ENCODE measurements around the gene NUDT16.

The NUDT16 gene

DNA sequence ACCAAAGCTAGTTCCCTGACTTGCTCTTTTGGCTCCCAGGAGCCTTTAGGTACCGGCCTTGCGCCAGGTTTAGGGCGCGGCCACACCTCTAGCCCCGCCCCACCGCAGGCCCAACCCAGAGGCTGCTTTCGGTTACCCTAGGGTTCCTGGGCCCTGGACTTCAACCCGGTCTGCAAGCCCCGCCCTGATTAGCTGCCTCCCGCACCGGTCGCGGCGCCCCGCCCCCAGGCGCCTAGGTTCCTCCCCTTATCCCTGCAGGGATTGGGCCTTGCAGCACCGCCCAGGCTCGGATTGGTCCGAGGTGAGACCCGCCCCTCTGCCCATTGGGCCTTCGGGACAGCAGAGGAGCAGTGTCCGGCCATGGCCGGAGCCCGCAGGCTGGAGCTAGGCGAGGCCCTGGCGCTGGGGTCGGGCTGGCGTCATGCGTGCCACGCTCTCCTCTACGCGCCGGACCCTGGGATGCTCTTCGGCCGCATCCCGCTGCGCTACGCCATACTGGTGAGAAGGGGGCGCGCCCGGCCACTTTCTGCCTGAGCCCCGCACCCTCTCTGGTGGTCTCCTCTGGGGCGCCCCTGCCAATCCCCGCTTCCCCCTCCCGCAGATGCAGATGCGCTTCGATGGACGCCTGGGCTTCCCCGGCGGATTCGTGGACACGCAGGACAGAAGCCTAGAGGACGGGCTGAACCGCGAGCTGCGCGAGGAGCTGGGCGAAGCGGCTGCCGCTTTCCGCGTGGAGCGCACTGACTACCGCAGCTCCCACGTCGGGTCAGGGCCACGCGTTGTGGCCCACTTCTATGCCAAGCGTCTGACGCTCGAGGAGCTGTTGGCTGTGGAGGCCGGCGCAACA is at the start of gene NUDT16:
Gene NUDT16, plus strand, starts transcription at position 330 of the 847 bp plus-strand sequence. Its CDS starts 31 bp downstream, at position 361.
- peak; percentile 57 to 99 (median 97) for DNase-seq

- no peak for DNase-seq
Observed at GRCh38 chr3:131338948-131339640, 42.5 kb upstream of the NUDT16 start.

DNA sequence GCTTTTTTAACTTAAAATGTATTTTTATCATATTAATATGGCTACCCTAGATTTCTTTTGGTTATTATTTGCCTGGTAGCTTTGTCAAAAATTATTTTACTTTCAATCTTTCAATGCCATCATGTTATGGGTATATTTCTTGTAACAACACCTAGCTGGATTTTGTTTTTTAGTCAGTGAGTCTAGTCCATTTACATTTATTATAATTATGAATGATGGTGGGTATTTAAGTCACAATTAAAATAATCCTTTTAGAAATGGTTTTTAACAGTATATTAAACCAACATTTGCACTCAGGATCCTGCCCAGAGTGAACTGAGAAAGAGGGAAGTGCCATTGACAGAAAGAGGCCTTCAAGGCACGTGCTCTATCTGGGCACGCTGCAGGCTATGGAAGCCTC is 39.8 kb upstream of the NUDT16 start:
- no peak for DNase-seq

DNA sequence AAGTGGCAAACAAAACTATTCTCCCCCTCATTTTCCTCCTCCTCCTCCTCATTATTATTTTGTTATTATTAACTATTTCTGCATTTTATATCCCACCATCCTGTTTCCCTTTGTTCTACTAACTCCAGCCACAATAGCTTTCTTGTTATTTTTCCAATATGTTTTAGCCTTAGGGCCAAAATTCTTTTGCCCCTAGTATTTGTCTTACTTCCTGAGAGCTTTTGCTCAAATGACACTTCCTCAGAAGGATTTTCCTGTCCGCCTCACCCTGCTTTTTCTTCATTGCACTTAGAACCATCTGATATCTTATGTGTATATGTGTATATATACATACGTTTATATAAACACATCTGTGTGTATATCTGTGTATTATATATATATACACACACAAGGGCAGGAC is 32.7 kb upstream of the NUDT16 start:
- no peak for DNase-seq

DNA sequence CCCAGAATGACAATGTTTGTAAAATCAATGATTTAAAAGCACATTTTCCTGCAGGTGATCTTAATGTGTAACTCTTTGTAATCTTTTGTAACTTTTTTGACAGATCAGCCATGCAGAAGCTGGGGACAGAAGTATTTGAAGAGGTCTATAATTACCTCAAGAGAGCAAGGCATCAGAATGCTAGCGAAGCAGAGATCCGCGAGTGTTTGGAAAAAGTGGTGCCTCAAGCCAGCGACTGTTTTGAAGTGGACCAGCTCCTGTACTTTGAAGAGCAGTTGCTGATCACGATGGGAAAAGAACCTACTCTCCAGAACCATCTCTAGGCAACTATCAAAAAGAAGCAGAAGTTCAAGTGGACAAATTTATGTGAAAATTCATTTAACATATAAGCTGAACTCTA is 32.1 kb upstream of the NUDT16 start:
- no peak for DNase-seq

GRCh38 chr3:131349946-131350347 is 31.6 kb upstream of the NUDT16 start:
- DNase-seq = peak in 1 of 51 donors; percentile 38

- DNase-seq = no peak
Observed at GRCh38 chr3:131350506-131350905, 31.1 kb upstream of the NUDT16 start.

GRCh38 chr3:131353016-131353877 is 28.3 kb upstream of the NUDT16 start:
- no peak for DNase-seq

DNA sequence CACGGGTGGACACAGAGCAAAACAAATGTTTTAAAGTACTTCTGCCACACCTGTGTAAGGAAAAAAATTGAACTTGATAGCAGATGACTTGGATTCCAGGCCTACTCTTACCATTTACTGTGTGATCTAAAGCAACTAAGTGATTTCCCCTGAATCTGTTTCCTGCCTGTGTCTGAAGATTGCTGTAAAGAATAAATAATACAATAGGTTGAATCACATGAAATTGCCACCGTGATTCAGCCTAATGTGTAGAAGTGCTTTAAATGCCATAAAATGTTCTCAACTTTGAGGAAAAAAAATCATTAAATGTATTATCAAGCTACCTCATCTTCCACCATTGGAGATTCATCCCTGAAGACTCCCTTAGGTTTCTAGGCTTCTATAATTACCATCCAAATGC is 27.6 kb upstream of the NUDT16 start:
- DNase-seq = no peak

DNA sequence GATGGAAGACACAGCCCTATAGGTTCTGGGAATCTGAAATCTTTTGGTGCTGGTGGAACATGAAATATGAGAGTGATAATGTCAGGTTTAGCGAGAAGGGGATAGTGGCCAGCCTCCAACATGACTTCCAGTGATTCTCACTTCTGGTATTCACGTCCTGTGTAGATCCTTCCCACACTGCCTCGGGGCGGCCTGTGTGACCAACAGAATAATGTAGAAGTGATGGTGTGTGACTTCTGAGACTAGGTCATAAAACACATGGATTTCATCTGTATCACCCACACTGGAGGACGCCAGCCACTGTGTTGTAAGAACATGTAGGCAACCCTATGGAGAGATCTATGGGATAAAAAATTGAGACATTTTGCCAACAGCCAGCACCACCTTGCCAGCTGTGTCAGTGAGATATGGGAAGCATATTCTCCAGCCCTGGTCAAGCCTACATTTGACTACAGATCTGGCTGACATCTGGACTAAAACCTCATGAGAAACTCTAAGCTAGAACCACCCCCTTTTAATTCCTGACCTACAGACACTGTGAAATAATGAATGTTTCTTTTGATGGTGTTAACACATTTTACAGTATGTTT is 25.5 kb upstream of the NUDT16 start:
- DNase-seq = no peak

- DNase-seq = no peak
Observed at GRCh38 chr3:131357275-131357674, 24.3 kb upstream of the NUDT16 start.

DNA sequence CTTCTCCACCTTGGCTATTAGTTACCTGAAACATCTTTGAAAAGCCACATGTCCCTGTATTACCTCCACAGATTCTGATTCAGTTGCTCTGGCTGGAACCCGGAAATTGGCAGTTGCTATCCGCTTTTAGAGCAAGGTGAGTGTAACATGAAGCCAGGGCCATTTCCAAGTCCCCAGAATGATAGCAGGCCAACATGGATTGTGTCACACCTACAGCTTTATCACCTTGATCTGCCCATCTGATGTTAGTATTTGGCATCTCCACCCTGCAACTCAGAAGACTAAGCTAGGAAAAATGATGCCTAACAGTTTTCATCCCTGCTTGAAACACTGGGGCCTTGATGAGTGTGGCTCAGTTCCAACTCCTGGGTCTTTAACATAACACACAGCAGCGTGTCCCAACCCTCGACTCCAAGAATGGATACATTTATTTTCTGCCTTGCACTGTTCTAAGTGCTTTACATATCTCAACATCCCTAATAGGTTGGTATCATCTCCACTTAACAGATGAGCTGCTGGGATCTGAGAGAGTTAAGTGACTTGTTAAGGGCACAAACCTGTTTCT is 21.3 kb upstream of the NUDT16 start:
- DNase-seq = no peak

GRCh38 chr3:131361066-131361463 is 20.5 kb upstream of the NUDT16 start:
- peak in 1 of 51 donors; percentile 6 for DNase-seq

DNA sequence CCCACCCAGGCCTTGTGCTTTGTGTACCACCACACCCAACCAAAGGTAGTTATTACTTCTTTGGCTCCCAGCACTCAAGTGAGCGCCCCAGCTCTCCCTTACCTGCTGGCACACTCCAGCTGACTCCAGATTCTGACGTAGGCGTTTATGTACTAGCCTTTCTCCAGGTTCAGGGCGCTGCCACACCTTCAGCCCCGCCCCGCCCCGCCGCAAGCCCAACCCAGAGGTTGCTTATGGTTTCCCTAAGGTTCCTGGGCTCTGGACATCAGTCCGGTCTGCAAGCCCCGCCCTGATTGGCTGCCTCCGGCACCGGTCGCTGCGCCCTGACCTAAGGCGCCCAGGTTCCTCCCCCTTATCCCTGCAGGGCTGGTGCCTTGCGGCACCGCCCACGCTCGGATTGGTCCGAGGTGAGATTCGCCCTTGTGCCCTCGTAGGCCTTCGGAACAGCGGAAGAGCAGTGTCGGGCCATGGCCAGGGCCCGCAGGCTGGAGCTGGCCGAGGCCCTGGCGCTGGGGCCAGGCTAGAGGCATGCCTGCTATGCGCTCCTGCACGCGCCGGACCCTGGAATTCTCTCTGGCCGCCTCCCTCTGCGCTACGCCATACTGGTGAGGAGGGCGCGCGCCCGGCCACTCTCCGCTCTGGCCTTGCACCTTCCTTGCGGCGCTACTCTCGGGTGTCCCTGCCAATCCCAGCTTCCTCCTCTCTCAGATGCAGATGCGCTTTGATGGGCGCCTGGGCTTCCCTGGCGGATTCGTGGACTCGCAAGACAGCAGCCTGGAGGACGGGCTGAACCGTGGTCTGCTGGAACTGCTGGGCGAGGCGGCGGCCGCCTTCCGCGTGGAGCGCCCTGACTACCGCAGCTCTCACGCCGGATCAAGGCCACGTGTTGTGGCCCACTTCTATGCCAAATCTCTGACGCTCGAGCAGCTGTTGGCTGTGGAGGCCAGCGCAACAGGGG is 19.8 kb upstream of the NUDT16 start:
- DNase-seq = peak in 30 of 51 donors; percentile 10 to 69 (median 34)

- DNase-seq = no peak
Observed at GRCh38 chr3:131363275-131363674, 18.3 kb upstream of the NUDT16 start.

DNA sequence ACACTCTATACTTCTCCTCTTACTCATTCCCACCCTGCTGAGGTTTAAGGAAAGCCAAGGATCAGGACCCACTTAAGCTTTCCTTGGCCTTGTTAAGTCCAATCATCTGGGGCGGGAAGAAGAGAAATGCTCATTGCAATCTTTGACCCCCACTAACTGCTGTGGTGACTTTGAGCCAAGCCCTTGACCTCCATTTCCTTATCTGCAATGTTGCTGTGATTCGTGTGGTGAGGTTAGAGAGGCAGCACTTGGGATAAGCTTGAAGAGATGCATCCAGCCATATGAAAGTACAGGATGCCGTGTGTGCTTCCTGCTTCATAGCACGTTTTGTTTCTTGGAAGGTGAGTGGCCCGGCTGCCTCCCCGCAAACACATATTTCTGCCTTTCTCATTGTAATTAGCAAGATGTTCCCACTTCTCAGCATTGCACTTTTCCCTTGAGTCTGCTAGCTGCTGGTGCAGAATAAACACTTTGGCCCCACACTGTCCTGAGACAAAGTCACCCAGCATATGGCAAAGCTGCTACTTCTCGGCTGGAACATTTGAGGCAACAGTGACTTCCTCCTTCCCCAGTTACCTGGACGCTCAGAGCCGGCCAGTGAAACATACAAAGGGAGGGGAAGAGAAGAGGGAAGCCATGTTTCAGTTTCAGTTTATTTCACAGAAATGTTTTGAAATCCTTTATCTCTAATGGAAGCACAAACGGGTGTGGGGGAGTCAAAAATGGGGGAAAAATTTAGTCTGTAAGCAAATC is 10.5 kb upstream of the NUDT16 start:
- no peak for DNase-seq

DNA sequence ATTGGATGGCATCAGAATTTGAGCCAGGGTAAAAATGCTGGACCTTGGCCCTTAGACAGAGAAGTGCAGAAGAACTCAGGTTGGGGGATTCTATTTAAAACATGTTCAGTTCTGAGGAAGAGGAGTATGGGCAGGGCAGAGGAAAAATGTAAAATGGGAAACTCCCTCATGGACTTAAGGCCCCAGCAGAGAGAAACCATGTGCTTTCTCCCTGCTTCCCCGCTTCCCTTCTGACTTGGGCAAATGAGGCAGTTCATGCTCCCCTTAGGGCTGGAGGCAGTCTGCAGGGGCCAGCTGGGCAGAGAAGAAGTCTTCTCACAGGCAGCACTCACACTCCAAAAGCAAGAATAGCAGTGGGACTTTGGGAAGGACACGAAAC is 9.9 kb upstream of the NUDT16 start:
- no peak for DNase-seq

DNA sequence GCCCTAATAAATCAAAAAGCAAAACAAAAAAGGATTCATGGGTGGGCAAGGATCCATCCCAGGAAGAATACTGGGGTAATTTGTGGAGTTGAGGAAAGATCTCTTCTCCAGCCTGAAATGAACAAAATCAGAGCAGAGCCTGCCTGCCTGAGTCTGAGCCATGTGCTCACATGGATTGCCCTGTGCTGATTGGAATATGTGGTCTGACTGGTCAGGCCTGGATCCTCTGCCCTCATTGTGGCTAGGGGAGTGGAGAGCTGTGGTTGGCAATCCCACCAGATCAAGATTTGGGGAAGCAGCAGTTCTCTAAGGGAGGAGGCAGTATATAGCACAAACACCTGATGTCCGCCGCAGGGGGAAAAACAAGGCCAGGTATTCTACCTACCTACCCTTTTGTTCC is 6.8 kb upstream of the NUDT16 start:
- no peak for DNase-seq

DNA sequence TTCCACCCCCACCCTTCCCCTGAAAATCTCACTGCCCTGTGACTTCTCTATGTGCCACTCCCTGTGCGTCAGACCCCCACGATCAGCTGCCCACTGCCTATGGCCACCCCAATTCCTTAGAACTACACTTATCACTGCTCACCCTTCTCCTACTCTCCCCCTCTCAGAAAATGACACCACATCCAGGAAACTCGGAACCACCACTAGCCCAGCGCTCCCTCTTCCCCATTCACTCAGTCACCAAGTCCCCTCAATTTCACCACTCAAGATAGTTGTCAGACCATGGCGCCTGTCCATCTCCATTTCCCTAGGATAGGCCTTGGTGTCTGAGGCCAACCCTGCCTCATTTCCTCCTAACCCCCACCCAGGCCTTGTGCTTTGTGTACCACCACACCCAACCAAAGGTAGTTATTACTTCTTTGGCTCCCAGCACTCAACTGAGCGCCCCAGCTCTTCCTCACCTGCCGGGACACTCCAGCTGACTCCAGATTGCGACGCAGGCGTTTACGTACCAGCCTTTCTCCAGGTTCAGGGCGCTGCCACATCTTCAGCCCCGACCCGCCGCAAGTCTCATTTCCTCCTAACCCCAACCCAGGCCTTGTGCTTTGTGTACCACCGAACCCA is 641 bp upstream of the NUDT16 start:
- DNase-seq = peak in 1 of 51 donors; percentile 31

Data from hypothalamus (tissue), 51 donors.